ENCODE data around the gene ASTN1.

- no peak for TF ChIP-seq POLR2AphosphoS5 (IDR thresholded peaks at IDR 0.05; ENCODE audit: low read depth, low read length)
- TF ChIP-seq POLR2A (IDR thresholded peaks at IDR 0.05; ENCODE audit: low read depth, low read length), result no peak
- no peak for TF ChIP-seq PAX5 (IDR thresholded peaks at IDR 0.05; ENCODE audit: insufficient read depth, low read length, severe bottlenecking)
Measured at GRCh38 chr1:176885751-176886150, 278.8 kb downstream of the ASTN1 start.

All from GM12891 (cell line).